Activated T-helper 1 cell treated with Interleukin-2 at 50 U/mL for 16 hours (primary cell): ENCODE results near the gene OR5H6.
"Not testable (repeated sequence)": the region's sequence is repeated elsewhere in the genome, so short reads cannot be mapped to it uniquely, and the experiment has no call there.

Source experiments
- DNase-seq: peaks from one replicate; pipeline ENCODE4 v3.0.0-alpha.2; 2020; ENCODE audit warnings: low read depth

OR5H6 gene

GRCh38 chr3:98263944-98264343 lies at the start of gene OR5H6:
Gene OR5H6 (plus strand): TSS chr3:98264244. CDS start chr3:98264333, 89 bp downstream.
- DNase-seq, result no peak

DNA sequence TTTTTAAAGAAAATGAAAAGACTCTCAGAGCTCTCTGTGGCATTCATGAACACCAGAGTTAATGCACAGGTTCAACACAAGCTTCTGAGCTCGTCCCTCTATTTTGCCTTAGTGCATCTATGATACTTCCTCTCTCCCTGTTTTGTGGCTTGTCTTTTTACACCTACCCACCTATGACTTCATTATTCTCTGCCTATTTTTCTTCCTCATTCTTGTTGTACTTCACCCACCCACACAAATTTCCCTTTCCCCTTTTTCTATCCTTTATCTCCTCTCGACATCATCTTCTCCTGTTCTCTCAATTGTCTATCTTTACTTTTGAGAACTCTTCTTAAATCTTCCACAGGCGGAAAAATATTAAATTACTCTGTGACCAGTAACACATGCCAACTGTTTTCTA lies 49.0 kb upstream of the OR5H6 start:
- no peak for DNase-seq

DNA sequence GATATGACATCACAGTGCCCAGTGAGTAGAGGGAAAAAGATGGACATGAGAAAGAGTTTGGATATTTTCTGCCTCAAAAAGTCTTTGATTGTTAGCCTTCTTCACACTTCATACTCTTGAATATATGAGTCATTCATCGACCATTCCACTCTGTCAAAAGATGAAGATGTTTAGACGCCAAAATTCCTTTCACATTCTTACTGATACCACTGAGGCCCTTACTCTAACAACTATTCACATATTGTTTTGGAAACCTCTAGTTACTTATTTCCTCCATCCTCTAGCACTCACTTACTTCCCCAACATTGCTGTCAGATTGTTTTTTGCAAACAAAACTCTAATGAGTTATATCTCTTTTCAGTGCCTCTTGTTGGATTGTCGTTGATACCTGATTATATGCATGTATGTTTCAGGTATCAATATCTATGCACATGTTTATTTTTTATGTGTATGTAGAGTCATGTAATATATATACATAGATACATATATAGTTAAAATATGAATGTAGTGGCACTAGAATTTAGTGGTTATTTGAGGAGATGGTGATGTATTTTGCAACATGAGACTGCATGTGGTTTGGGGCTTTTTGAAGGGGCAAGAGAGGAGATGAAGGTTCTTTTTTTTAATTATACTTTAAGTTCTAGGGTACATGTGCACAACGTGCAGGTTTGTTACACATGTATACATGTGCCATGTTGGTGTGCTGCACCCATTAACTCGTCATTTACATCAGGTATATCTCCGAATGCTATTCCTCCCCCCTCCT lies 40.0 kb upstream of the OR5H6 start:
- no peak for DNase-seq

DNA sequence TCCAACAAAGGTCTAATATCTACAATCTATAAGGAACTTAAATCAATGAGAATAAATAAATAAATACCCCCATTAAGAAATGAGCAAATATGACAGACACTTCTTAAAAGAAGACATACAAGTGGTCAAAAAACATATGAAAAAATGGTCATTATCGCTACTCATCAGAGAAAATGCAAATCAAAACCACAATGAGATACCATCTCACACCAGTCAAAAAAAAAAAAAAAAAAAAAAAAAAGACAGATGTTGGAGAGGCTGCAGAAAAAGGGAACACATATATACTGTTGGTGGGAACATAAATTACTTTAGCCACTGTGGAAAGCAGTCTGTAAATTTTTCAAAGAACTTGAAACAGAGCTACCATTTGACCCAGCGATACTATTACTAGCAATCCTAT lies 31.6 kb upstream of the OR5H6 start:
- DNase-seq, result no peak

GRCh38 chr3:98233468-98233867 lies 30.6 kb upstream of the OR5H6 start:
- no peak for DNase-seq

GRCh38 chr3:98240131-98240530 lies 23.9 kb upstream of the OR5H6 start:
- DNase-seq, result no peak

- DNase-seq, result no peak
Observed at GRCh38 chr3:98242155-98242554, 21.9 kb upstream of the OR5H6 start.

DNA sequence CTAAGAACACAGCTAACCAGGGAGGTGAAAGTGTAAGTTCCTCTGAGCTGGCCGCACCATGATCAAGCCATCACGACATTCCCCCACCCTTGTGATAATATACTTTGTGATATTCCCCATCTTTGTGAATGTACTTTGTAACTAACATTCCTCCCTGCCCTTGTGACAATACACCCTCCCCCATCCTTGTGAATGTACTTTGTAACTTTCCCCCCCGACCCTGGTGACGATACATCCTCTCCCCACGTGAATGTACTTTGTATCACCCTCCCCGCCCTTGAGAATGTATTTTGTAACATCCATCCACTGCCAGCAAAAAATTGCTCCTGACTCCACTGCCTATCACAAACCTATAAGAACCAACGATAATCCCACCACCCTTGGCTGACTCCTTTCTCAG lies 20.2 kb upstream of the OR5H6 start:
- no peak for DNase-seq

DNA sequence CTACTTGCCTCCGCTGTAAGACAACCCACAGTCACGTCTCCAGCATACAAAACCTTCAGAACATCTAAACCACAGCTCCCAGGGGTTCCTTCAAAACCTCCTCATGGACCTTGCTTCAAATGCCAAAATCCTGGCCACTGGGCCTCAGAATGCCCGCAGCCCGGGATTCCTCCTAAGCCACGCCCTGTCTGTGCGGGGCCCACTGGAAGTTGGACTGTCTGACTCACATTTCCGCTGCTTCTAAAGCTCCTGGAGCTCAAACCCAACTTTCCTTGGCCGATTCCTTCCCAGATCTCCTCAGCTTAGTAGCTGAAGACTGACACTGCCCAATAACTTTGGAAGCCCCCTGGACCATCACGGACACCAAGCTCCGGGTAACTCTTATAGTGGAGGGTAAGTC lies 17.9 kb upstream of the OR5H6 start:
- no peak for DNase-seq

GRCh38 chr3:98256026-98256425 lies 8.0 kb upstream of the OR5H6 start:
- not testable (repeated sequence) for DNase-seq

GRCh38 chr3:98259707-98260106 lies 4.3 kb upstream of the OR5H6 start:
- no peak for DNase-seq

DNA sequence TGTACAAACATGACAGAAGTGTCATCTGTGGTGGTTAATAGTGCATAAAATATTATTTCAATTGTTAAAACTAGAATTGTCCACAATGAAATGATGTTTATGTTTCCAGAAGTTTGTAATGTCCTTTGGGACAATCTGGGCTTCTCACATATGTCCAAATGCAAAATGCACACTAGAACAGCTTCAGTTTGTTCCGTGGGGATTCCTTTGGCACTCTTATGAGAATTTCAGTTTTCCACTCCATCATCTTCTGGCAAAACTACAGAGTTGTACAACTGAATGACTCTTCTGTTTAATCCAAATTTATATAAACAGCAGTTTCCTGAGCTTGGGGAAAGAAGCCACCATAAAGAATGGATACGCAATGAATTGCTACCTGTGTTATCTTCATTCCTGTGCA lies 2.0 kb upstream of the OR5H6 start:
- no peak for DNase-seq

GRCh38 chr3:98269846-98270245 lies 5.8 kb downstream of the OR5H6 start:
- DNase-seq, result no peak

DNA sequence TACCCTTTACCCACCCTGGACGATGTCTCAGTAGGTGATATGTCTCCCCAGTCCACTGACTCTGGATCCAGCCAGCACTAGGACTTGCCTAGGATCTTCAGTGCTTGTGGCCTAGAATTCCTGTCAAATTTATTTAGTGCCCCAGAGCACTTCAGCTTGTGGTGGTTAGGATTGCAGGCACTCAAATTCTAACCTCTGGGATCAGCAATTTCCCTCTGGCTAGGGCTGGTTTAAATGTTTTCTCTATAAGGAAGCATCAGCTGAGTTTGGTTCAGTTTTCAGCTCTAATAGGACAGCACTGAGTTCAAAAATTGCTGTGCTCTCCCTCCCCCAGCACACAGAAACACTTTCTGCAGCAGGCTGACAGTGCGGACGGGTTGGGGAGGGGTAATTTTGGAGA lies 8.1 kb downstream of the OR5H6 start:
- no peak for DNase-seq

- no peak for DNase-seq
Observed at GRCh38 chr3:98274914-98275313, 10.9 kb downstream of the OR5H6 start.

GRCh38 chr3:98282205-98282604 lies 18.2 kb downstream of the OR5H6 start, which contains the start of gene OR5H2:
Gene OR5H2 (plus strand): TSS chr3:98282505. CDS start chr3:98282903, 398 bp downstream.
- no peak for DNase-seq

- no peak for DNase-seq
Observed at GRCh38 chr3:98290916-98291315, 26.9 kb downstream of the OR5H6 start.

GRCh38 chr3:98291332-98291957 lies 27.4 kb downstream of the OR5H6 start:
- no peak for DNase-seq
